Panc1 (cell line): Measurements from ENCODE around the gene IGF1. TPM values are rescaled to one million over a fixed set of nuclear protein-coding genes. Genes with fewer than 3 reads are reported as not detected.

ENCODE experiments used
- ATAC-seq: fragments of 200-7000 bp; cut with Tn5 transposase; 2 replicates; pipeline ENCODE4 v1.9.1; 2020; ENCODE audit warnings: mild to moderate bottlenecking, moderate library complexity
- BruUV-seq: library from RNA; stranded (reverse); fragments of 400-500 nt; replicated peaks from 2 replicates; lab custom pipeline; 2021; lab: Mats Ljungman, UMichigan
- CTCF ChIA-PET: fragments of 300-600 bp; sonication (Branson Sonifier 250); formaldehyde crosslinking; loops from one replicate; lab custom pipeline; 2022; ENCODE audit warnings: antibody characterized with exemption; lab: Charles Lee
- POLR2A ChIA-PET: fragments of 300-600 bp; sonication (Branson Sonifier 250); formaldehyde crosslinking; loops from one replicate; lab custom pipeline; 2022; ENCODE audit warnings: antibody characterized with exemption; lab: Charles Lee
- DNase-seq: peaks from one replicate; pipeline ENCODE4 v3.0.0-alpha.2; 2010; ENCODE audit warnings: low read depth, low spot score
- H3K27ac ChIP-seq: 2 replicates; pipeline ENCODE4 v1.5.1; 2011; ENCODE audit warnings: mild to moderate bottlenecking, low read length, inconsistent platforms
- H3K27me3 ChIP-seq: fragments of 200-500 bp; sonication (Bioruptor generic); 2 replicates; pipeline ENCODE4 v1.6.0; 2014; ENCODE audit warnings: low read length, inconsistent platforms; ENCODE audit not compliant: control insufficient read depth, insufficient read depth
- H3K36me3 ChIP-seq: fragments of 200-500 bp; sonication (Bioruptor generic); 2 replicates; pipeline ENCODE4 v1.5.1; 2014; ENCODE audit warnings: inconsistent platforms, mild to moderate bottlenecking, low read length, moderate library complexity; ENCODE audit not compliant: control insufficient read depth, insufficient read depth
- H3K4me1 ChIP-seq: 2 replicates; pipeline ENCODE4 v1.5.1; 2011; ENCODE audit warnings: inconsistent platforms, mild to moderate bottlenecking, low read length, moderate library complexity; ENCODE audit not compliant: control insufficient read depth, insufficient read depth
- H3K4me3 ChIP-seq, 2 experiments: 2 replicates each; pipeline ENCODE4 v1.5.1; 2011 to 2012; ENCODE audit warnings: low read depth in 2 of 2, low read length in 2 of 2, mild to moderate bottlenecking in 2 of 2, inconsistent platforms in 1 of 2, moderate library complexity in 1 of 2
- H3K9me3 ChIP-seq: fragments of 200-500 bp; sonication (Bioruptor generic); 2 replicates; pipeline ENCODE4 v1.5.1; 2014; ENCODE audit warnings: low read depth, mild to moderate bottlenecking, inconsistent platforms, low read length, moderate library complexity; ENCODE audit not compliant: control insufficient read depth, insufficient read depth
- POLR2AphosphoS5 ChIP-seq: IDR thresholded peaks from 2 replicates; pipeline ENCODE4 v1.6.1; 2012; ENCODE audit warnings: mild to moderate bottlenecking, low read depth, low read length, moderate library complexity
- SIN3A ChIP-seq: IDR thresholded peaks from 2 replicates; pipeline ENCODE4 v1.6.1; 2012; ENCODE audit warnings: low read depth, mild to moderate bottlenecking, low read length, moderate library complexity, borderline replicate concordance; ENCODE audit not compliant: insufficient read depth
- TCF7L2 ChIP-seq: IDR thresholded peaks from 2 replicates; pipeline ENCODE4 v1.6.1; 2011; ENCODE audit warnings: mild to moderate bottlenecking, low read depth, low read length, inconsistent platforms
- in situ Hi-C: cut with HindIII; loops from 2 replicates; pipeline ENCODE4 v1.10.0; 2016; ENCODE audit warnings: low sequenced_read_pairs, low pct_unique_long_range_greater_than_20kb
- intact Hi-C: fragments of 100-400 bp; cut with micrococcal nuclease; formaldehyde crosslinking; loops from one replicate; pipeline ENCODE4 v1.10.0; 2022; ENCODE audit not compliant: unreplicated experiment
- total RNA-seq: library from RNA; stranded (reverse); gene quantifications from one replicate; pipeline ENCODE4 v1.2.1, GENCODE V29; 2021; ENCODE audit not compliant: unreplicated experiment
- TF ChIP-seq, protein P1 (sequence below): fragments of 450-650 bp; IDR thresholded peaks from 2 replicates; pipeline ENCODE4 v1.5.1; 2017; ENCODE audit warnings: mild to moderate bottlenecking
- TF ChIP-seq, protein P2 (sequence below), 2 experiments: IDR thresholded peaks; 2 replicates each; pipeline ENCODE4 v1.6.1; 2011 to 2012; ENCODE audit warnings: low read depth in 2 of 2, control low read depth in 1 of 2, low read length in 1 of 2, mild to moderate bottlenecking in 1 of 2, moderate library complexity in 1 of 2; ENCODE audit not compliant: insufficient read depth in 1 of 2

Gene IGF1
- total RNA-seq, 1 experiment from 2014 or later, result not detected

DNA sequence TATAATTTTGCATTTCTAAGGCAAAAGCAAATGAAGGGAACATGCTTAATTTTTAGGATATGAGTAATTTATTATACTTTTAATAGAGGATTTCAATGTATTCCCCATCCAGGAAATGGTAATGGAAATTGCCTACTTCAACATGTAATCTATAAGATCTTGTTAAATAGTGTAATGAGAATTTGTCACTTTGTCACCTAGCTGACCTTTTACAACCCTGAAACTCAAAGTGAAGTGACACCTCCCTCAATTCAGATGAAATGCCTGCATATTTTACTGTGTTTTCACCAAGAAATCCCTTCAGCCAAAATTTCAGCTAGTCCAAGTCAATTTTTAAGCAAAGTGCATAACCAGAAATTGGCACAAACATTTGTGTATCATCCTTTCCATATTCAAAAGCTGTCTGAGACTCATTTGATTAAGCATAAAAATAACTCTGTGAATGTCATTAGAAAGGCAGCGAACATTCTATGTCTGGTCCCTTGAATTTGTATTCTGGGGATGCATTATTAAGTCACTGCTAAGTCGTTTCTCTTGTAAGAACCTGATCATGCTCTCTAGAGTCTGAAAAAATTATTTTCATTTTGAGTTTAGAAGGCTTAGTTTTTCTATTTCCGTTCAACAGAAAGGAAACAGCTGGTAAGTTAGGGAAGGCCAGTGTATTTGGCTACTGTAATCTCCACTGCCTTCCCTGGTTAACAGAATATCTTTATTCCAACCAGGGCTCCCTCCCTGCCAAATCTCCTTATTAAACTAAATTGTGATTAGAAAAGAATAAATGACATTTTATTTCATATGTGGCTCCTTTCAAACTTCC lies 100.8 kb downstream of the IGF1 start:
- Histone ChIP-seq H3K27me3 (no peaks in the 10 kb centered on the region), H3K4me3 (no peak overlapping the region), H3K27ac (no peak overlapping the region), H3K4me1 (no peaks in the 10 kb centered on the region), H3K9me3 (no peaks in the 10 kb centered on the region), H3K36me3 (no peaks in the 10 kb centered on the region)
- in situ Hi-C loops, result no loop called here
- intact Hi-C loops, result no loop called here
- DNase-seq (no peak), ATAC-seq (no peak)
- ChIA-PET CTCF (no interaction called here), POLR2A (no interaction called here)
- TF ChIP-seq TCF7L2 (no peak), POLR2AphosphoS5 (no peak), SIN3A (no peak)
- TF ChIP-seq, protein P1, sequence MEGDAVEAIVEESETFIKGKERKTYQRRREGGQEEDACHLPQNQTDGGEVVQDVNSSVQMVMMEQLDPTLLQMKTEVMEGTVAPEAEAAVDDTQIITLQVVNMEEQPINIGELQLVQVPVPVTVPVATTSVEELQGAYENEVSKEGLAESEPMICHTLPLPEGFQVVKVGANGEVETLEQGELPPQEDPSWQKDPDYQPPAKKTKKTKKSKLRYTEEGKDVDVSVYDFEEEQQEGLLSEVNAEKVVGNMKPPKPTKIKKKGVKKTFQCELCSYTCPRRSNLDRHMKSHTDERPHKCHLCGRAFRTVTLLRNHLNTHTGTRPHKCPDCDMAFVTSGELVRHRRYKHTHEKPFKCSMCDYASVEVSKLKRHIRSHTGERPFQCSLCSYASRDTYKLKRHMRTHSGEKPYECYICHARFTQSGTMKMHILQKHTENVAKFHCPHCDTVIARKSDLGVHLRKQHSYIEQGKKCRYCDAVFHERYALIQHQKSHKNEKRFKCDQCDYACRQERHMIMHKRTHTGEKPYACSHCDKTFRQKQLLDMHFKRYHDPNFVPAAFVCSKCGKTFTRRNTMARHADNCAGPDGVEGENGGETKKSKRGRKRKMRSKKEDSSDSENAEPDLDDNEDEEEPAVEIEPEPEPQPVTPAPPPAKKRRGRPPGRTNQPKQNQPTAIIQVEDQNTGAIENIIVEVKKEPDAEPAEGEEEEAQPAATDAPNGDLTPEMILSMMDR, result no peak
- TF ChIP-seq, protein P2, sequence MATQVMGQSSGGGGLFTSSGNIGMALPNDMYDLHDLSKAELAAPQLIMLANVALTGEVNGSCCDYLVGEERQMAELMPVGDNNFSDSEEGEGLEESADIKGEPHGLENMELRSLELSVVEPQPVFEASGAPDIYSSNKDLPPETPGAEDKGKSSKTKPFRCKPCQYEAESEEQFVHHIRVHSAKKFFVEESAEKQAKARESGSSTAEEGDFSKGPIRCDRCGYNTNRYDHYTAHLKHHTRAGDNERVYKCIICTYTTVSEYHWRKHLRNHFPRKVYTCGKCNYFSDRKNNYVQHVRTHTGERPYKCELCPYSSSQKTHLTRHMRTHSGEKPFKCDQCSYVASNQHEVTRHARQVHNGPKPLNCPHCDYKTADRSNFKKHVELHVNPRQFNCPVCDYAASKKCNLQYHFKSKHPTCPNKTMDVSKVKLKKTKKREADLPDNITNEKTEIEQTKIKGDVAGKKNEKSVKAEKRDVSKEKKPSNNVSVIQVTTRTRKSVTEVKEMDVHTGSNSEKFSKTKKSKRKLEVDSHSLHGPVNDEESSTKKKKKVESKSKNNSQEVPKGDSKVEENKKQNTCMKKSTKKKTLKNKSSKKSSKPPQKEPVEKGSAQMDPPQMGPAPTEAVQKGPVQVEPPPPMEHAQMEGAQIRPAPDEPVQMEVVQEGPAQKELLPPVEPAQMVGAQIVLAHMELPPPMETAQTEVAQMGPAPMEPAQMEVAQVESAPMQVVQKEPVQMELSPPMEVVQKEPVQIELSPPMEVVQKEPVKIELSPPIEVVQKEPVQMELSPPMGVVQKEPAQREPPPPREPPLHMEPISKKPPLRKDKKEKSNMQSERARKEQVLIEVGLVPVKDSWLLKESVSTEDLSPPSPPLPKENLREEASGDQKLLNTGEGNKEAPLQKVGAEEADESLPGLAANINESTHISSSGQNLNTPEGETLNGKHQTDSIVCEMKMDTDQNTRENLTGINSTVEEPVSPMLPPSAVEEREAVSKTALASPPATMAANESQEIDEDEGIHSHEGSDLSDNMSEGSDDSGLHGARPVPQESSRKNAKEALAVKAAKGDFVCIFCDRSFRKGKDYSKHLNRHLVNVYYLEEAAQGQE (IDR thresholded peaks at IDR 0.05; ENCODE audit: insufficient read depth in 1 of 2, low read depth in 2 of 2, low read length in 1 of 2), result no peak
- BruUV-seq, result no TSS peak

DNA sequence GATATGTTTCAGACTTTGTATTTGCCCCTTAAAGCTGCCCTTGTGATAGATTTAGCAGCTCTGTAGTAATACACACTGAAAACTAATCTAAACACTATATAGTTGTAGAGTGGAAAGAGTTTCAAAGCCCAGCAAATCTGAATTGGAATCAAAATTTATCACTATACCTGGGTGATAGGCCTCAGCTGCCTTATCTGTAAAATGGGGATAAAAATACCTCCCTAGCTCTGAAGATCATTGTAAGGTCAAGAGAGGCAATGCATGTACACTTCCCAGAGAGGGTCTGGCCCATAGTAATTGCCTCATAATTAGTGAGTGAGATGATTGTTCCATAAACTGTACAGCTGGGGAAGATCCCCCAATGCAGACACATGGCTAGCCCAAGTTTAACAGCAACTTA lies 103.6 kb downstream of the IGF1 start:
- in situ Hi-C loops (no loop called here), intact Hi-C loops (no loop called here)
- Histone ChIP-seq H3K4me1 (no peaks in the 10 kb centered on the region), H3K4me3 (no peak overlapping the region), H3K9me3 (no peaks in the 10 kb centered on the region), H3K27me3 (no peaks in the 10 kb centered on the region), H3K27ac (no peak overlapping the region), H3K36me3 (no peaks in the 10 kb centered on the region)
- DNase-seq (no peak), ATAC-seq (no peak)
- CTCF ChIA-PET, result no interaction called here
- TF ChIP-seq, protein P1, result no peak
- no peak for TF ChIP-seq SIN3A
- no peak for TF ChIP-seq TCF7L2
- TF ChIP-seq POLR2AphosphoS5, result no peak
- TF ChIP-seq, protein P2 (IDR thresholded peaks at IDR 0.05; ENCODE audit: insufficient read depth in 1 of 2, low read depth in 2 of 2, low read length in 1 of 2), result no peak
- POLR2A ChIA-PET, result no interaction called here
- no TSS peak for BruUV-seq
